GM23338 (cell line): Measurements from ENCODE around the gene NIPA2.

Experiments used
- CREB1 ChIP-seq: fragments of 250-450 bp; sonication (Bioruptor Pico); IDR thresholded peaks from 2 replicates; pipeline ENCODE4 v1.5.0; 2020; ENCODE audit warnings: low read depth, mild to moderate bottlenecking, moderate library complexity
- CTCF ChIP-seq, 2 experiments: fragments of 200-600 bp in 1 of 2; sonication (generic) in 1 of 2; conservative IDR thresholded peaks; 2 replicates each; pipeline versions ENCODE4 v1.5.1 to v1.6.1; 2016 to 2017; ENCODE audit warnings: antibody characterized with exemption in 2 of 2, low read depth in 2 of 2, mild to moderate bottlenecking in 2 of 2, moderate library complexity in 1 of 2
- EZH2 ChIP-seq: fragments of 200-600 bp; sonication (generic); IDR thresholded peaks from one replicate; pipeline ENCODE4 v1.8.0; 2017; ENCODE audit warnings: antibody characterized with exemption, mild to moderate bottlenecking, low read depth; ENCODE audit not compliant: unreplicated experiment
- EZH2phosphoT487 ChIP-seq: fragments of 200-600 bp; sonication (generic); IDR thresholded peaks from one replicate; pipeline ENCODE4 v1.8.1; 2018; ENCODE audit warnings: antibody characterized with exemption; ENCODE audit not compliant: unreplicated experiment
- JUNB ChIP-seq: IDR thresholded peaks from one replicate; pipeline ENCODE4 v1.6.1; 2016; ENCODE audit warnings: antibody characterized with exemption; ENCODE audit not compliant: unreplicated experiment
- POLR2AphosphoS5 ChIP-seq: IDR thresholded peaks from 2 replicates; pipeline ENCODE4 v1.6.1; 2016; ENCODE audit warnings: antibody characterized with exemption, low read depth
- REST ChIP-seq: IDR thresholded peaks from one replicate; pipeline ENCODE4 v1.6.1; 2018; ENCODE audit warnings: antibody characterized with exemption; ENCODE audit not compliant: unreplicated experiment
- STAT1 ChIP-seq: IDR thresholded peaks from one replicate; pipeline ENCODE4 v1.6.1; 2016; ENCODE audit warnings: antibody characterized with exemption; ENCODE audit not compliant: unreplicated experiment
- ZNF331 ChIP-seq: fragments of 250-450 bp; sonication (Bioruptor Pico); IDR thresholded peaks from 2 replicates; pipeline ENCODE4 v1.5.0; 2020; ENCODE audit warnings: low read depth, mild to moderate bottlenecking, moderate library complexity
- ZNF462 ChIP-seq: fragments of 250-450 bp; sonication (Bioruptor Pico); IDR thresholded peaks from 2 replicates; pipeline ENCODE4 v1.5.0; 2020; ENCODE audit warnings: mild to moderate bottlenecking, moderate library complexity

- TF ChIP-seq CTCF (conservative IDR thresholded peaks at IDR 0.05; ENCODE audit: low read depth in 2 of 2) (no peak), JUNB (no peak), POLR2AphosphoS5 (no peak), EZH2phosphoT487 (no peak), REST (no peak), EZH2 (no peak), CREB1 (CRISPR knock-in tag) (no peak), ZNF331 (no peak), ZNF462 (CRISPR knock-in tag) (no peak), STAT1 (no peak)
Observed at GRCh38 chr15:22892333-22892732, 53.9 kb downstream of the NIPA2 start.
